Thyroid gland (tissue), 4 donors: ENCODE results near the gene ABCF1.

Experiments
- POLR2A ChIP-seq, 2 donors: fragments of 450-650 bp; IDR thresholded peaks; one replicate each; pipeline ENCODE4 v1.6.1; 2017; ENCODE audit warnings: antibody characterized with exemption in 2 of 2, mild to moderate bottlenecking in 2 of 2, moderate library complexity in 1 of 2
- TF ChIP-seq, protein P1 (sequence below), 6 experiments: fragments of 200-600 bp in 3 of 6; fragments of 450-650 bp in 3 of 6; sonication (generic) in 3 of 6; IDR thresholded peaks; one replicate each; pipeline ENCODE4 v1.5.1; 2016 to 2019; ENCODE audit warnings: antibody characterized with exemption in 6 of 6, mild to moderate bottlenecking in 2 of 6, inconsistent platforms in 1 of 6, moderate library complexity in 1 of 6

DNA sequence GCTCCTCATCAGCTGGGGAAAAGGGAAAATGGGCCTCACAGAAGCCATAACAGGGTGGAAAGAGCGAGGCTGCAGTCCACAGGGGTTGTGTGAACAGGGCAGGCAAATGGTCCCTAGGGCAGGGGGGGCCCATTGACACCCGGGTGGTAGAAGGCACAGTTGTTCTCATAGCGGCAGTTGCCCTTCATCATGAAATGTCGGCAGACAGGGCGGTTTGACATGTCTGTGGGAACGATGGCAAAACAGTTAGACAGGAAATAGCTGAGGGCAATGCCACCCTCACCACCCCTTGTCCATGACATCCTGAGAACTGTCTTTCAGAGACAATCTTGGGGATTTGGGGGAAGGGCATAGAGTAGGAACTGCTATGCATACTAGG, 30.2 kb downstream of the ABCF1 start:
- TF ChIP-seq POLR2A (IDR thresholded peaks at IDR 0.05) = no peak
- TF ChIP-seq, protein P1, sequence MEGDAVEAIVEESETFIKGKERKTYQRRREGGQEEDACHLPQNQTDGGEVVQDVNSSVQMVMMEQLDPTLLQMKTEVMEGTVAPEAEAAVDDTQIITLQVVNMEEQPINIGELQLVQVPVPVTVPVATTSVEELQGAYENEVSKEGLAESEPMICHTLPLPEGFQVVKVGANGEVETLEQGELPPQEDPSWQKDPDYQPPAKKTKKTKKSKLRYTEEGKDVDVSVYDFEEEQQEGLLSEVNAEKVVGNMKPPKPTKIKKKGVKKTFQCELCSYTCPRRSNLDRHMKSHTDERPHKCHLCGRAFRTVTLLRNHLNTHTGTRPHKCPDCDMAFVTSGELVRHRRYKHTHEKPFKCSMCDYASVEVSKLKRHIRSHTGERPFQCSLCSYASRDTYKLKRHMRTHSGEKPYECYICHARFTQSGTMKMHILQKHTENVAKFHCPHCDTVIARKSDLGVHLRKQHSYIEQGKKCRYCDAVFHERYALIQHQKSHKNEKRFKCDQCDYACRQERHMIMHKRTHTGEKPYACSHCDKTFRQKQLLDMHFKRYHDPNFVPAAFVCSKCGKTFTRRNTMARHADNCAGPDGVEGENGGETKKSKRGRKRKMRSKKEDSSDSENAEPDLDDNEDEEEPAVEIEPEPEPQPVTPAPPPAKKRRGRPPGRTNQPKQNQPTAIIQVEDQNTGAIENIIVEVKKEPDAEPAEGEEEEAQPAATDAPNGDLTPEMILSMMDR (IDR thresholded peaks at IDR 0.05) = no peak
